HL-60 (cell line): Measurements from ENCODE around the gene PSRC1.

ENCODE experiments used
- DNase-seq, 2 experiments: peaks; one replicate each; pipeline ENCODE4 v3.0.0-alpha.2; 2010 to 2020; ENCODE audit warnings: low read depth in 1 of 2, low spot score in 1 of 2
- H3K27ac ChIP-seq: fragments of 250-450 bp; sonication (Bioruptor Pico); replicated peaks from 2 replicates; pipeline ENCODE4 v1.5.1; 2020; ENCODE audit warnings: mild to moderate bottlenecking, moderate library complexity
- H3K27me3 ChIP-seq: fragments of 250-450 bp; sonication (Bioruptor Pico); 2 replicates; pipeline ENCODE4 v1.5.1; 2021; ENCODE audit warnings: mild to moderate bottlenecking, moderate library complexity; ENCODE audit not compliant: insufficient read depth, poor library complexity, severe bottlenecking
- H3K4me3 ChIP-seq: replicated peaks from 2 replicates; pipeline ENCODE4 v1.5.1; 2011; ENCODE audit warnings: mild to moderate bottlenecking, control low read depth, low read length; ENCODE audit not compliant: insufficient read depth
- GABPA ChIP-seq: IDR thresholded peaks from 2 replicates; pipeline ENCODE4 v1.6.1; 2012; ENCODE audit warnings: low read depth
- POLR2AphosphoS5 ChIP-seq: IDR thresholded peaks from 2 replicates; pipeline ENCODE4 v1.6.1; 2012; ENCODE audit warnings: low read depth
- SPI1 ChIP-seq: IDR thresholded peaks from 2 replicates; pipeline ENCODE4 v1.6.1; 2012; ENCODE audit warnings: low read depth, mild to moderate bottlenecking, borderline replicate concordance
- TF ChIP-seq, protein P1 (sequence below): IDR thresholded peaks from one replicate; pipeline ENCODE4 v1.5.1; 2011; ENCODE audit warnings: low read length, control low read depth, inconsistent platforms; ENCODE audit not compliant: insufficient read depth
- TF ChIP-seq, protein P2 (sequence below): IDR thresholded peaks from 2 replicates; pipeline ENCODE4 v1.6.1; 2012; ENCODE audit warnings: low read depth; ENCODE audit not compliant: insufficient replicate concordance

Gene PSRC1

DNA sequence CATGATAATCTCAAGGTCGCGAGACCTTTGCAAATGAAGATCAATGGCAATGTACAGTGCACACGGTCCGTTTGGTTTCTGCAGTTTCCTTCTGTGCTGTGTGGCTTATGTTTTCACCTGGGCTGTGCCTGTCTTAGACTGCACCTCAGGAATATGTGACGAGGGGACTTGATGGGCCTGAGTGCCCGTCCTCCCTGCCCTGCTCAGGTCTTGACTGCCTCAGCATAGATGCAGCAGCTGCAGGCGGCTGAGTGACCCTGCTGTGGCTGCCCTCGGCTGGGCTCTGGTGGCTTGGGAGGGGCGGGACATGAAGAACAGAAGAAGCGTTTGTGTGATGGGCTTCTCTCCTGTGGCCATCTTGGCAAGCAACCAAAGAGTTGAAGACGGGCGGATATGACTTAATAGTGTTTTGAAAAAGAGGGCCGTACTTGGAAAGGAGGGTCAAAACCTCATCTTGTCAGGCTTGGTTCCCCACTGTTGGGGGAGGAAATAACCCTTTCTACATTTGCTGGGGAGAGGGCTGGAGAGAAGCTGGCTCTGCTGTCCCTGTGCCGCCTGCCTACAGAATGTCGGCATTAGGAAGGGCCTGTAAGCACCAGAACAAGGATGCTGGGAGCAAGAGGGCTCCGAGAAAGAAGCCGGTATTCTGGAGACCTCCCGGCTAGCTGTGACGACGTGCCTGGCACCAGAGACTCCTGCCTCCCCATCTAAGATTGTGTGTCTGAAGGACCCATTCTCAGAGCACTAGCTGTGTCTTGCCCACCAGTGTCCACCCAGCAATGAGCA lies 16.8 kb upstream of the PSRC1 start:
- H3K27ac ChIP-seq = no peak overlapping the region
- TF ChIP-seq POLR2AphosphoS5 = no peak
- TF ChIP-seq SPI1 = no peak
- TF ChIP-seq GABPA = no peak
- TF ChIP-seq, protein P1, sequence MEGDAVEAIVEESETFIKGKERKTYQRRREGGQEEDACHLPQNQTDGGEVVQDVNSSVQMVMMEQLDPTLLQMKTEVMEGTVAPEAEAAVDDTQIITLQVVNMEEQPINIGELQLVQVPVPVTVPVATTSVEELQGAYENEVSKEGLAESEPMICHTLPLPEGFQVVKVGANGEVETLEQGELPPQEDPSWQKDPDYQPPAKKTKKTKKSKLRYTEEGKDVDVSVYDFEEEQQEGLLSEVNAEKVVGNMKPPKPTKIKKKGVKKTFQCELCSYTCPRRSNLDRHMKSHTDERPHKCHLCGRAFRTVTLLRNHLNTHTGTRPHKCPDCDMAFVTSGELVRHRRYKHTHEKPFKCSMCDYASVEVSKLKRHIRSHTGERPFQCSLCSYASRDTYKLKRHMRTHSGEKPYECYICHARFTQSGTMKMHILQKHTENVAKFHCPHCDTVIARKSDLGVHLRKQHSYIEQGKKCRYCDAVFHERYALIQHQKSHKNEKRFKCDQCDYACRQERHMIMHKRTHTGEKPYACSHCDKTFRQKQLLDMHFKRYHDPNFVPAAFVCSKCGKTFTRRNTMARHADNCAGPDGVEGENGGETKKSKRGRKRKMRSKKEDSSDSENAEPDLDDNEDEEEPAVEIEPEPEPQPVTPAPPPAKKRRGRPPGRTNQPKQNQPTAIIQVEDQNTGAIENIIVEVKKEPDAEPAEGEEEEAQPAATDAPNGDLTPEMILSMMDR = no peak
- TF ChIP-seq, protein P2, sequence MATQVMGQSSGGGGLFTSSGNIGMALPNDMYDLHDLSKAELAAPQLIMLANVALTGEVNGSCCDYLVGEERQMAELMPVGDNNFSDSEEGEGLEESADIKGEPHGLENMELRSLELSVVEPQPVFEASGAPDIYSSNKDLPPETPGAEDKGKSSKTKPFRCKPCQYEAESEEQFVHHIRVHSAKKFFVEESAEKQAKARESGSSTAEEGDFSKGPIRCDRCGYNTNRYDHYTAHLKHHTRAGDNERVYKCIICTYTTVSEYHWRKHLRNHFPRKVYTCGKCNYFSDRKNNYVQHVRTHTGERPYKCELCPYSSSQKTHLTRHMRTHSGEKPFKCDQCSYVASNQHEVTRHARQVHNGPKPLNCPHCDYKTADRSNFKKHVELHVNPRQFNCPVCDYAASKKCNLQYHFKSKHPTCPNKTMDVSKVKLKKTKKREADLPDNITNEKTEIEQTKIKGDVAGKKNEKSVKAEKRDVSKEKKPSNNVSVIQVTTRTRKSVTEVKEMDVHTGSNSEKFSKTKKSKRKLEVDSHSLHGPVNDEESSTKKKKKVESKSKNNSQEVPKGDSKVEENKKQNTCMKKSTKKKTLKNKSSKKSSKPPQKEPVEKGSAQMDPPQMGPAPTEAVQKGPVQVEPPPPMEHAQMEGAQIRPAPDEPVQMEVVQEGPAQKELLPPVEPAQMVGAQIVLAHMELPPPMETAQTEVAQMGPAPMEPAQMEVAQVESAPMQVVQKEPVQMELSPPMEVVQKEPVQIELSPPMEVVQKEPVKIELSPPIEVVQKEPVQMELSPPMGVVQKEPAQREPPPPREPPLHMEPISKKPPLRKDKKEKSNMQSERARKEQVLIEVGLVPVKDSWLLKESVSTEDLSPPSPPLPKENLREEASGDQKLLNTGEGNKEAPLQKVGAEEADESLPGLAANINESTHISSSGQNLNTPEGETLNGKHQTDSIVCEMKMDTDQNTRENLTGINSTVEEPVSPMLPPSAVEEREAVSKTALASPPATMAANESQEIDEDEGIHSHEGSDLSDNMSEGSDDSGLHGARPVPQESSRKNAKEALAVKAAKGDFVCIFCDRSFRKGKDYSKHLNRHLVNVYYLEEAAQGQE = no peak
- no peak overlapping the region for H3K4me3 ChIP-seq
- no peak for DNase-seq
- H3K27me3 ChIP-seq = peaks cover 4% of the 10 kb centered on the region

DNA sequence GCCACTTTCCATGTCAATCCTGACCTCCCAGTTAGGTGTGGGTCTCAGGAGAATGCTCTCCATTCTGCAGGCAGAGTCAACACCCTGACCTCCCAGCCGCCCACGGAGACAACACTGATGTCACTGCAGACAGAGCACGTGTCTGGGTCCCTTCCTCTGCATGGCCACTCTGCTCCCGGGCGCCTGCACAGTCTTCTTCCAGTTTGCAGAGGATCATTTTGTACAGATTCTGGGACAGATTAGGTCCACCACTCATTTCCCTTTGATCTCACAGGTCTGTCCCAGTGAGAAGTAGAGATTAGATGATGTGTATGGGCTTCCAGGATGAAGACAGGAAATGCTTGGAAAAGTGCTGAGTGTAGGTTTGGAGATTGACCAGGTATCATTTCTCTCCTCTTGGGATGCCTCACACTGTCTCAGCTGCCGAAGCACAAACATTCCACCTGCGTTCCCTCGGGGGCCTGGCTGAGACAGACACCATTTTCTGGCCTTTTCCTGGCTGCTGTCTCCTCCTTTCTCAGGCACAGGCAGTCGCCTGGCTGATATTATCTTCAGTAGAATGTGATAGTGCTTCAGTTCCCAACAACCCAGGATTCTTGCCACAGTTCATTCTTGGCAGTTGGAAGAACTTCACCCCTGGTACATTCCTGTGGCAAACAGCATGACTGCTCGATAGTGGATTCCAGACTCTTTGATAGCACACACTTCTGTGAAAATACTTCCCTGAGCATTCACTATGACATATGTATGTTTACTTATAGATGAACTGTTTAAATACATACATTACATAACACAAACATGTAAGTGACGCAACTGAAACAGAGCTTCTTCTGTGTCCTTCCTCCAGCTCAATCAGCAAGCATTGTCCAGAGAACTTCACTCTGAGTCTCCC lies 16.0 kb upstream of the PSRC1 start:
- Histone ChIP-seq H3K27me3 (peaks cover 4% of the 10 kb centered on the region), H3K4me3 (no peak overlapping the region), H3K27ac (no peak overlapping the region)
- TF ChIP-seq POLR2AphosphoS5 (no peak), SPI1 (no peak), GABPA (no peak)
- TF ChIP-seq, protein P2 = no peak
- TF ChIP-seq, protein P1 = no peak
- no peak for DNase-seq

DNA sequence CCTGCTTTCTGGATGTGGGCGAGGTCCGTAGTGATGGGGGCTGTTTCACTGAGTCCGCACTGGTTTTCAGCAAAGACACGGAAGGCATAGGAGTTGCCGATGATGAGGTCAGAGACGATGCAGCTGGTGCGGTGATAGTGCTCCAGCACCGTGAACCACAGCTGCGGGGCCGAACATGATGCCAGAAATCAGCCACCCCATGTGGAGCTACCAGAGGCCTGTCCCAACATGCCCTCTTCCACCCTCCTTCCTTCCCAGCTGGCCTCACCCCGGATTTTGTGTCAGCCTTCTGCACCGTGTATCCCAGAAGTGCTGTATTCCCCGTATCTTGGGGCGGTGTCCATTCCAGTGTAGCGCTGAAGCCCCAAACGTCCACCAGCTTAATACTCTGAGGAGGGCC lies 13.8 kb upstream of the PSRC1 start:
- no peak for DNase-seq
- TF ChIP-seq, protein P2 = no peak
- no peak for TF ChIP-seq SPI1
- TF ChIP-seq GABPA = no peak
- no peak for TF ChIP-seq POLR2AphosphoS5
- TF ChIP-seq, protein P1 = no peak
- H3K27me3 ChIP-seq = peaks cover 4% of the 10 kb centered on the region
- no peak overlapping the region for H3K4me3 ChIP-seq
- H3K27ac ChIP-seq = no peak overlapping the region
